ENCODE measurements around the gene SETD2. TPM values are rescaled to one million over a fixed set of nuclear protein-coding genes. Genes with fewer than 3 reads are reported as not detected.
A peak's percentile ranks its signal among the peaks of the same experiment; 100 is the strongest.

Gene SETD2
- total and polyA plus RNA-seq, 2 experiments from 2014 or later: 16.7 to 45.2 TPM

DNA sequence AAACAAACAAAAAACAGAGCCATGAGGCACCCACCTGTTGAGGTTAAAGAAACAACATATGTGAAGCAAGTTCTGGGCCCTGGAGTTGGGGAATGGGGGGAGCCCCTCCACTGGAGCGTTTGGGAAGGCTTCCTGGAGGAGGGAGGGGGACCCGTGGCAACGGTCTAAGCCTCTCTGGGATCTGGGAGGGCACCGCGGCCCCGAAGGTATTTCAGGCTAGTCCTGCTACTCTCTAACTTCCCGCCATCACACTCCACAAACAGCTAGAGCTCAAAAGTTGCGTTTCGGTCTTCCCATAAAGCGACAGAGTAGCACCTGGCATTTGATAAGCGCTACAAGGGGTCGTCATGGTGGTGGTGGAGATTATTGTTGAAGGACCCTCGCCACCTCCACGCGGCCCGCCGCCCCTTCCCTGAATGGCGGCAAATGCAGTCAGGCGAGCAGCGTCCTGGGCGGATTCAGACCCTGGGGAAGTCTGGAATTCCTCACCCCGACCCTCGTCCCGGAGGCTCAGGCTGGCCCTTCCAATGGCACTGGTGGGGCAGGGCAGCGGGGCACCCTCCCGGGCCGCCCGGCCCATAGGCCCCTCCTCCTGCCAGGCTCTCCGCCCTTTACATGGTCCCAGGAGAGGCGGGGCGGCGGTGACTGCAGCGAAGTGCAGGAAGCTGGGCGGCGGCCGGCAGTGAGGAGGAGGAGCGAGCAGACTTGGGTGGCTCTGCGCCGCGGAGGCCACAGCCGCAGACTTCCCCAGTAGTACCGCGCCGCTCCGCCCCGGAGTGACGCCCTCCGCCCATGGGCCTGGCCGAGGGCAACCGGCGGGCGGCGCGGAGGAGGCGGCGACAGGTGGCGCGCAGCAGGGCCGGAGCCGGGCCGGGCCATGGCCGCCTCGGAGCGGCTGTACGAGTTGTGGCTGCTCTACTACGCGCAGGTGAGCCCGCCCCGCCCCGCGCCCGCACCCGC, 184.6 kb downstream of the SETD2 start, which contains the start of gene NBEAL2:
Gene NBEAL2 (plus strand): TSS at position 682 of the 960 bp plus-strand sequence. CDS start 196 bp downstream, at position 878.
- Histone ChIP-seq H3K79me2 (replicated peaks; ENCODE audit: insufficient read depth) (peaks cover 26% of the 10 kb centered on the region), H3K4me1 (ENCODE audit: insufficient read depth) (peaks cover 11% of the 10 kb centered on the region), H2AFZ (peak within 1 kb of the TSS; percentile 75), H3K27me3 (ENCODE audit: insufficient read depth) (0 out of 2 replicates have a peak, but pooled peaks cover 5% of the 10 kb centered on the region), H3K4me2 (peak within 1 kb of the TSS; percentile 91), H4K20me1 (replicated peaks; ENCODE audit: insufficient read depth) (peaks cover 24% of the 10 kb centered on the region), H3K27ac (ENCODE audit: low read depth) (peak within 1 kb of the TSS; percentile 82), H3K9me2 (ENCODE audit: insufficient read depth) (no peaks in the 10 kb centered on the region), H3F3A (replicated peaks; ENCODE audit: low read depth) (no peaks in the 10 kb centered on the region; the same call in 1 of the 2 replicates), H3K4me3 (peak within 1 kb of the TSS; percentile 78), H3K36me3 (ENCODE audit: insufficient read depth) (no peaks in the 10 kb centered on the region)
- Mint-ChIP-seq H3K27ac (peak within 1 kb of the TSS; percentile 95), H3K36me3 (ENCODE audit: low read depth) (peaks cover 6% of the 10 kb centered on the region; the same call in 1 of the 3 replicates), H3K4me3 (peak within 1 kb of the TSS; percentile 83), H3K9me3 (peaks cover 6% of the 10 kb centered on the region; the same call in 1 of the 3 replicates), H3K4me1 (peaks cover 40% of the 10 kb centered on the region), H3K27me3 (ENCODE audit: insufficient read depth, low read depth, poor library complexity) (peaks cover 39% of the 10 kb centered on the region)
- DNase-seq (ENCODE audit: low spot score): peak; percentile 96
- TF ChIP-seq EZH2phosphoT487 (IDR thresholded peaks at IDR 0.05; ENCODE audit: unreplicated experiment): no peak
- no peak for TF ChIP-seq CREB1 (CRISPR knock-in tag; IDR thresholded peaks at IDR 0.05; ENCODE audit: low read depth)
- TF ChIP-seq, protein P1, sequence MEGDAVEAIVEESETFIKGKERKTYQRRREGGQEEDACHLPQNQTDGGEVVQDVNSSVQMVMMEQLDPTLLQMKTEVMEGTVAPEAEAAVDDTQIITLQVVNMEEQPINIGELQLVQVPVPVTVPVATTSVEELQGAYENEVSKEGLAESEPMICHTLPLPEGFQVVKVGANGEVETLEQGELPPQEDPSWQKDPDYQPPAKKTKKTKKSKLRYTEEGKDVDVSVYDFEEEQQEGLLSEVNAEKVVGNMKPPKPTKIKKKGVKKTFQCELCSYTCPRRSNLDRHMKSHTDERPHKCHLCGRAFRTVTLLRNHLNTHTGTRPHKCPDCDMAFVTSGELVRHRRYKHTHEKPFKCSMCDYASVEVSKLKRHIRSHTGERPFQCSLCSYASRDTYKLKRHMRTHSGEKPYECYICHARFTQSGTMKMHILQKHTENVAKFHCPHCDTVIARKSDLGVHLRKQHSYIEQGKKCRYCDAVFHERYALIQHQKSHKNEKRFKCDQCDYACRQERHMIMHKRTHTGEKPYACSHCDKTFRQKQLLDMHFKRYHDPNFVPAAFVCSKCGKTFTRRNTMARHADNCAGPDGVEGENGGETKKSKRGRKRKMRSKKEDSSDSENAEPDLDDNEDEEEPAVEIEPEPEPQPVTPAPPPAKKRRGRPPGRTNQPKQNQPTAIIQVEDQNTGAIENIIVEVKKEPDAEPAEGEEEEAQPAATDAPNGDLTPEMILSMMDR (conservative IDR thresholded peaks at IDR 0.05; ENCODE audit: low read depth in 2 of 2): no peak; a peak in 1 of 4 replicates
- TF ChIP-seq STAT1 (IDR thresholded peaks at IDR 0.05; ENCODE audit: unreplicated experiment): no peak
- TF ChIP-seq, protein P2, sequence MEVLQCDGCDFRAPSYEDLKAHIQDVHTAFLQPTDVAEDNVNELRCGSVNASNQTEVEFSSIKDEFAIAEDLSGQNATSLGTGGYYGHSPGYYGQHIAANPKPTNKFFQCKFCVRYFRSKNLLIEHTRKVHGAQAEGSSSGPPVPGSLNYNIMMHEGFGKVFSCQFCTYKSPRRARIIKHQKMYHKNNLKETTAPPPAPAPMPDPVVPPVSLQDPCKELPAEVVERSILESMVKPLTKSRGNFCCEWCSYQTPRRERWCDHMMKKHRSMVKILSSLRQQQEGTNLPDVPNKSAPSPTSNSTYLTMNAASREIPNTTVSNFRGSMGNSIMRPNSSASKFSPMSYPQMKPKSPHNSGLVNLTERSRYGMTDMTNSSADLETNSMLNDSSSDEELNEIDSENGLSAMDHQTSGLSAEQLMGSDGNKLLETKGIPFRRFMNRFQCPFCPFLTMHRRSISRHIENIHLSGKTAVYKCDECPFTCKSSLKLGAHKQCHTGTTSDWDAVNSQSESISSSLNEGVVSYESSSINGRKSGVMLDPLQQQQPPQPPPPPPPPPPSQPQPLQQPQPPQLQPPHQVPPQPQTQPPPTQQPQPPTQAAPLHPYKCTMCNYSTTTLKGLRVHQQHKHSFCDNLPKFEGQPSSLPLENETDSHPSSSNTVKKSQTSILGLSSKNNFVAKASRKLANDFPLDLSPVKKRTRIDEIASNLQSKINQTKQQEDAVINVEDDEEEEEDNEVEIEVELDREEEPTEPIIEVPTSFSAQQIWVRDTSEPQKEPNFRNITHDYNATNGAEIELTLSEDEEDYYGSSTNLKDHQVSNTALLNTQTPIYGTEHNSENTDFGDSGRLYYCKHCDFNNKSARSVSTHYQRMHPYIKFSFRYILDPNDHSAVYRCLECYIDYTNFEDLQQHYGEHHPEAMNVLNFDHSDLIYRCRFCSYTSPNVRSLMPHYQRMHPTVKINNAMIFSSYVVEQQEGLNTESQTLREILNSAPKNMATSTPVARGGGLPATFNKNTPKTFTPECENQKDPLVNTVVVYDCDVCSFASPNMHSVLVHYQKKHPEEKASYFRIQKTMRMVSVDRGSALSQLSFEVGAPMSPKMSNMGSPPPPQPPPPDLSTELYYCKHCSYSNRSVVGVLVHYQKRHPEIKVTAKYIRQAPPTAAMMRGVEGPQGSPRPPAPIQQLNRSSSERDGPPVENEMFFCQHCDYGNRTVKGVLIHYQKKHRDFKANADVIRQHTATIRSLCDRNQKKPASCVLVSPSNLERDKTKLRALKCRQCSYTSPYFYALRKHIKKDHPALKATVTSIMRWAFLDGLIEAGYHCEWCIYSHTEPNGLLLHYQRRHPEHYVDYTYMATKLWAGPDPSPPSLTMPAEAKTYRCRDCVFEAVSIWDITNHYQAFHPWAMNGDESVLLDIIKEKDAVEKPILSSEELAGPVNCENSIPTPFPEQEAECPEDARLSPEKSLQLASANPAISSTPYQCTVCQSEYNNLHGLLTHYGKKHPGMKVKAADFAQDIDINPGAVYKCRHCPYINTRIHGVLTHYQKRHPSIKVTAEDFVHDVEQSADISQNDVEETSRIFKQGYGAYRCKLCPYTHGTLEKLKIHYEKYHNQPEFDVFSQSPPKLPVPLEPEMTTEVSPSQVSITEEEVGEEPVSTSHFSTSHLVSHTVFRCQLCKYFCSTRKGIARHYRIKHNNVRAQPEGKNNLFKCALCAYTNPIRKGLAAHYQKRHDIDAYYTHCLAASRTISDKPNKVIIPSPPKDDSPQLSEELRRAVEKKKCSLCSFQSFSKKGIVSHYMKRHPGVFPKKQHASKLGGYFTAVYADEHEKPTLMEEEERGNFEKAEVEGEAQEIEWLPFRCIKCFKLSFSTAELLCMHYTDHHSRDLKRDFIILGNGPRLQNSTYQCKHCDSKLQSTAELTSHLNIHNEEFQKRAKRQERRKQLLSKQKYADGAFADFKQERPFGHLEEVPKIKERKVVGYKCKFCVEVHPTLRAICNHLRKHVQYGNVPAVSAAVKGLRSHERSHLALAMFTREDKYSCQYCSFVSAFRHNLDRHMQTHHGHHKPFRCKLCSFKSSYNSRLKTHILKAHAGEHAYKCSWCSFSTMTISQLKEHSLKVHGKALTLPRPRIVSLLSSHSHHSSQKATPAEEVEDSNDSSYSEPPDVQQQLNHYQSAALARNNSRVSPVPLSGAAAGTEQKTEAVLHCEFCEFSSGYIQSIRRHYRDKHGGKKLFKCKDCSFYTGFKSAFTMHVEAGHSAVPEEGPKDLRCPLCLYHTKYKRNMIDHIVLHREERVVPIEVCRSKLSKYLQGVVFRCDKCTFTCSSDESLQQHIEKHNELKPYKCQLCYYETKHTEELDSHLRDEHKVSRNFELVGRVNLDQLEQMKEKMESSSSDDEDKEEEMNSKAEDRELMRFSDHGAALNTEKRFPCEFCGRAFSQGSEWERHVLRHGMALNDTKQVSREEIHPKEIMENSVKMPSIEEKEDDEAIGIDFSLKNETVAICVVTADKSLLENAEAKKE (CRISPR knock-in tag; IDR thresholded peaks at IDR 0.05): no peak
- no peak for TF ChIP-seq ZNF114 (CRISPR knock-in tag; IDR thresholded peaks at IDR 0.05)
- TF ChIP-seq, protein P3, sequence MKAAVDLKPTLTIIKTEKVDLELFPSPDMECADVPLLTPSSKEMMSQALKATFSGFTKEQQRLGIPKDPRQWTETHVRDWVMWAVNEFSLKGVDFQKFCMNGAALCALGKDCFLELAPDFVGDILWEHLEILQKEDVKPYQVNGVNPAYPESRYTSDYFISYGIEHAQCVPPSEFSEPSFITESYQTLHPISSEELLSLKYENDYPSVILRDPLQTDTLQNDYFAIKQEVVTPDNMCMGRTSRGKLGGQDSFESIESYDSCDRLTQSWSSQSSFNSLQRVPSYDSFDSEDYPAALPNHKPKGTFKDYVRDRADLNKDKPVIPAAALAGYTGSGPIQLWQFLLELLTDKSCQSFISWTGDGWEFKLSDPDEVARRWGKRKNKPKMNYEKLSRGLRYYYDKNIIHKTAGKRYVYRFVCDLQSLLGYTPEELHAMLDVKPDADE (IDR thresholded peaks at IDR 0.05): peak; percentile 25; the same call in 1 of the 2 replicates
- peak; percentile 73 for TF ChIP-seq POLR2AphosphoS5 (IDR thresholded peaks at IDR 0.05; ENCODE audit: low read depth)
- no peak for TF ChIP-seq ZNF331 (CRISPR knock-in tag; IDR thresholded peaks at IDR 0.05; ENCODE audit: low read depth)
- TF ChIP-seq NANOG (IDR thresholded peaks at IDR 0.05; ENCODE audit: borderline replicate concordance): no peak
- TF ChIP-seq, protein P4, sequence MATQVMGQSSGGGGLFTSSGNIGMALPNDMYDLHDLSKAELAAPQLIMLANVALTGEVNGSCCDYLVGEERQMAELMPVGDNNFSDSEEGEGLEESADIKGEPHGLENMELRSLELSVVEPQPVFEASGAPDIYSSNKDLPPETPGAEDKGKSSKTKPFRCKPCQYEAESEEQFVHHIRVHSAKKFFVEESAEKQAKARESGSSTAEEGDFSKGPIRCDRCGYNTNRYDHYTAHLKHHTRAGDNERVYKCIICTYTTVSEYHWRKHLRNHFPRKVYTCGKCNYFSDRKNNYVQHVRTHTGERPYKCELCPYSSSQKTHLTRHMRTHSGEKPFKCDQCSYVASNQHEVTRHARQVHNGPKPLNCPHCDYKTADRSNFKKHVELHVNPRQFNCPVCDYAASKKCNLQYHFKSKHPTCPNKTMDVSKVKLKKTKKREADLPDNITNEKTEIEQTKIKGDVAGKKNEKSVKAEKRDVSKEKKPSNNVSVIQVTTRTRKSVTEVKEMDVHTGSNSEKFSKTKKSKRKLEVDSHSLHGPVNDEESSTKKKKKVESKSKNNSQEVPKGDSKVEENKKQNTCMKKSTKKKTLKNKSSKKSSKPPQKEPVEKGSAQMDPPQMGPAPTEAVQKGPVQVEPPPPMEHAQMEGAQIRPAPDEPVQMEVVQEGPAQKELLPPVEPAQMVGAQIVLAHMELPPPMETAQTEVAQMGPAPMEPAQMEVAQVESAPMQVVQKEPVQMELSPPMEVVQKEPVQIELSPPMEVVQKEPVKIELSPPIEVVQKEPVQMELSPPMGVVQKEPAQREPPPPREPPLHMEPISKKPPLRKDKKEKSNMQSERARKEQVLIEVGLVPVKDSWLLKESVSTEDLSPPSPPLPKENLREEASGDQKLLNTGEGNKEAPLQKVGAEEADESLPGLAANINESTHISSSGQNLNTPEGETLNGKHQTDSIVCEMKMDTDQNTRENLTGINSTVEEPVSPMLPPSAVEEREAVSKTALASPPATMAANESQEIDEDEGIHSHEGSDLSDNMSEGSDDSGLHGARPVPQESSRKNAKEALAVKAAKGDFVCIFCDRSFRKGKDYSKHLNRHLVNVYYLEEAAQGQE (IDR thresholded peaks at IDR 0.05; ENCODE audit: unreplicated experiment): no peak
- no peak for TF ChIP-seq EZH2 (IDR thresholded peaks at IDR 0.05; ENCODE audit: low read depth, unreplicated experiment)
- ATAC-seq: peak; percentile 77

Data from GM23338 (cell line).